ENCODE results near the gene ELOVL2.

GRCh38 chr6:11056871-11057270 is 12.8 kb upstream of the ELOVL2 start:
- no peak for TF ChIP-seq CTCF (IDR thresholded peaks at IDR 0.05)
- no peak for TF ChIP-seq EP300 (IDR thresholded peaks at IDR 0.05)
- TF ChIP-seq POLR2A (IDR thresholded peaks at IDR 0.05): no peak
